HCT116 (cell line): Measurements from ENCODE around the gene TMEM178B.

Experiments
- CBX3 ChIP-seq: IDR thresholded peaks from 2 replicates; pipeline ENCODE4 v1.6.1; 2012; ENCODE audit warnings: low read depth
- CTCF ChIP-seq, 3 experiments: fragments of 200-600 bp in 1 of 3; sonication (generic) in 1 of 3; IDR thresholded peaks in 2 of 3; conservative IDR thresholded peaks in 1 of 3; 2 replicates each; pipeline ENCODE4 v1.5.1; 2012 to 2017; ENCODE audit warnings: low read depth in 2 of 3, low read length in 2 of 3, antibody characterized with exemption in 1 of 3, borderline replicate concordance in 1 of 3, control low read depth in 1 of 3, mild to moderate bottlenecking in 1 of 3, mixed read lengths in 1 of 3, mixed run types in 1 of 3, moderate library complexity in 1 of 3; ENCODE audit not compliant: insufficient read depth in 1 of 3
- ELF1 ChIP-seq: IDR thresholded peaks from 2 replicates; pipeline ENCODE4 v1.6.1; 2012; ENCODE audit warnings: low read depth, borderline replicate concordance
- EZH2 ChIP-seq: fragments of 200-600 bp; sonication (generic); IDR thresholded peaks from 2 replicates; pipeline ENCODE4 v1.6.1; 2017; ENCODE audit warnings: antibody characterized with exemption, mixed run types
- MAX ChIP-seq: IDR thresholded peaks from 2 replicates; pipeline ENCODE4 v1.6.1; 2012
- POLR2A ChIP-seq: IDR thresholded peaks from 2 replicates; pipeline ENCODE4 v1.7.0; 2011; ENCODE audit warnings: borderline replicate concordance; ENCODE audit not compliant: insufficient read depth, insufficient read length; ENCODE audit errors: extremely low read depth
- POLR2AphosphoS5 ChIP-seq: IDR thresholded peaks from 2 replicates; pipeline ENCODE4 v1.6.1; 2011; ENCODE audit warnings: mild to moderate bottlenecking, low read depth, low read length, moderate library complexity
- RAD21 ChIP-seq: IDR thresholded peaks from 2 replicates; pipeline ENCODE4 v1.6.1; 2012; ENCODE audit warnings: low read depth, mild to moderate bottlenecking
- YY1 ChIP-seq: IDR thresholded peaks from 2 replicates; pipeline ENCODE4 v1.6.1; 2011; ENCODE audit warnings: low read length, low read depth, moderate library complexity, mild to moderate bottlenecking; ENCODE audit not compliant: insufficient replicate concordance; ENCODE audit errors: extremely low read depth

- TF ChIP-seq CTCF (IDR thresholded peaks at IDR 0.05 in 2 of 3, conservative IDR thresholded peaks at IDR 0.05 in 1 of 3; ENCODE audit: borderline replicate concordance in 1 of 3, insufficient read depth in 1 of 3, low read depth in 2 of 3, low read length in 2 of 3) = no peak
- TF ChIP-seq CBX3 = no peak
- no peak for TF ChIP-seq POLR2A
- TF ChIP-seq YY1 = no peak
- TF ChIP-seq POLR2AphosphoS5 = no peak
- no peak for TF ChIP-seq RAD21
- TF ChIP-seq ELF1 = no peak
- TF ChIP-seq MAX = no peak
- TF ChIP-seq EZH2 = no peak
Observed at GRCh38 chr7:141185369-141185967, 111.6 kb downstream of the TMEM178B start.
